Measurements from ENCODE around the gene SMU1.

The SMU1 gene

DNA sequence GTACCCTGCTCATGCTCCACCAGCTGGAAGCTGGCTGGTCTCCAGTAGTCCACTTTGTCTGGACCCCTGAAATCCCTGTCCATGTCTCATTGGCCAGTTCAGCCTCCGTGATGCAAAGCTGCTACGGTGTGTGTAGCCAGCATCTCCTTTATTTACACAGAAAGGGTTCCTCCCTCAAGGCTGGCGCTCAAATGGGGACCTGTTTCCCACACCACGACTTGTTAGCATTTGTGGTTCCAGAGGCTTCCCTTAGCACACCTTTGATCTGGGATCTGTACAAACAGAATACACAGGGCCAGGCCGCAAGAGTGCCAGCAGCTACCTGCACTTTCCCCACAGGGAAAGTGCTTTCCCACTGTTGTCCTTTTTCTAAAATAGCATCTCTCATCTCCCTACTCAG is 5.7 kb upstream of the SMU1 start:
- TF ChIP-seq RARB (CRISPR knock-in tag; IDR thresholded peaks at IDR 0.05) (no peak), ESRRG (CRISPR knock-in tag; IDR thresholded peaks at IDR 0.05) (no peak), ZNF70 (CRISPR knock-in tag; IDR thresholded peaks at IDR 0.05) (no peak)
- TF ChIP-seq, protein P1, sequence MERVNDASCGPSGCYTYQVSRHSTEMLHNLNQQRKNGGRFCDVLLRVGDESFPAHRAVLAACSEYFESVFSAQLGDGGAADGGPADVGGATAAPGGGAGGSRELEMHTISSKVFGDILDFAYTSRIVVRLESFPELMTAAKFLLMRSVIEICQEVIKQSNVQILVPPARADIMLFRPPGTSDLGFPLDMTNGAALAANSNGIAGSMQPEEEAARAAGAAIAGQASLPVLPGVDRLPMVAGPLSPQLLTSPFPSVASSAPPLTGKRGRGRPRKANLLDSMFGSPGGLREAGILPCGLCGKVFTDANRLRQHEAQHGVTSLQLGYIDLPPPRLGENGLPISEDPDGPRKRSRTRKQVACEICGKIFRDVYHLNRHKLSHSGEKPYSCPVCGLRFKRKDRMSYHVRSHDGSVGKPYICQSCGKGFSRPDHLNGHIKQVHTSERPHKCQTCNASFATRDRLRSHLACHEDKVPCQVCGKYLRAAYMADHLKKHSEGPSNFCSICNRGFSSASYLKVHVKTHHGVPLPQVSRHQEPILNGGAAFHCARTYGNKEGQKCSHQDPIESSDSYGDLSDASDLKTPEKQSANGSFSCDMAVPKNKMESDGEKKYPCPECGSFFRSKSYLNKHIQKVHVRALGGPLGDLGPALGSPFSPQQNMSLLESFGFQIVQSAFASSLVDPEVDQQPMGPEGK (CRISPR knock-in tag; IDR thresholded peaks at IDR 0.05; ENCODE audit: borderline replicate concordance) = no peak
- no peak for ATAC-seq

DNA sequence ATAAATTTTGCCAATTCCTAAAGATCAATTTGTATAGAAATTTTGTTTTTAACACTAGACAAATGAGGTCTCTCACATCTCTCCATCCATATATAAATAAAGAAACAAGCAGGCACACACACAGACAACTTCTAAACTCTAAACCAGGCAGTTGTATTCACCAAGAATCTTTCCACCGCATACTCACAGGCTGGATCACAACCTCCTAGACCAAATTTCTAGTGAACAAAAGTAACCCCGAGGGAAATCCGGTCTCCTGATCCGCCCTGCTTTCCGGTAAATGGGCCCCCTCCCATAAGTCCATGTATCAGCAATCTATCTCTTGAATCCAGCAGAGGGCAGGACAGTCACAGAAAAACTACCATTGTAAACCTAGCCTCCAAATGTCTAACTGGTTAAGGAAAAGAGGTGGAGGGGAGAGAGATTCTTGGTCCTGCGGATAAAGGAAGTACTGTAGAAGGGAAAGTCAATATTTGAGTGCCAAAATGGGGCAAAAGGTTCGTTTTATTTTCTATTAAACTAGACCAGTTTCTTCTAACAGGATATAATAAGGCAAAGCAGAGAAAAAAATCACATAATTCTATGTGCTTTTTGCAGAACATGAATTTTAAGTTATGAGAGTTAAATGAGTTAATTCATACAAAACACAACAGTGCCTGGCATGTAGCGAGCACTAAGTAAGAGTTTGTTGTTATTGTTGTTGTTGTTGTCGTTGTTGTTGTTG is 4.8 kb upstream of the SMU1 start:
- TF ChIP-seq TCF4 (CRISPR knock-in tag; IDR thresholded peaks at IDR 0.05; ENCODE audit: borderline replicate concordance) (no peak), ZNF8 (CRISPR knock-in tag; IDR thresholded peaks at IDR 0.05) (no peak)
- TF ChIP-seq, protein P1 (CRISPR knock-in tag; IDR thresholded peaks at IDR 0.05; ENCODE audit: borderline replicate concordance) = 0 out of 2 replicates have a peak, but pooled peaks have one; percentile 61
- ATAC-seq = peak; percentile 88

DNA sequence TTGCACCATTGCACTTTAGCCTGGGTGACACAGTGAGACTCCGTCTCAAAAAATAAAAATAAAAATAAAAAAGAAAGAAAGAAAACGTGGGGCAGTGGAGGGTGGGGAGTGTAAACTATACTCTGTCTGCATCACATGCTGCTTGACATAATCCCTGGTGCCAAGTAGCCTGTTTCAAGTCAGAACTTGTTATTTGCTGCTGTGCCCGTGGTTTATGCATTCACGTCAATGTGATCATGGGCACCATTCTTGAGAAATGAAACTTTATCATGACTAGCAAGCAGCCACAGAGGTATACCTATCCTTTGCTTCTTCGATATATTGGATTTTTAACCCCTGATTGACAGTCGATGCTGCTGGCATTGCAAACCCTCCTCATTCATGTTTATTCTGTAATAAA is 4.1 kb upstream of the SMU1 start:
- no peak for ATAC-seq

GRCh38 chr9:33068991-33069390 is 7.5 kb downstream of the SMU1 start:
- TF ChIP-seq ESRRG (CRISPR knock-in tag; IDR thresholded peaks at IDR 0.05) = no peak
- no peak for TF ChIP-seq ZFP3 (CRISPR knock-in tag; IDR thresholded peaks at IDR 0.05)
- no peak for TF ChIP-seq GLIS3 (CRISPR knock-in tag; IDR thresholded peaks at IDR 0.05)
- no peak for TF ChIP-seq ZNF70 (CRISPR knock-in tag; IDR thresholded peaks at IDR 0.05)
- TF ChIP-seq SNAI2 (CRISPR knock-in tag; IDR thresholded peaks at IDR 0.05) = no peak
- TF ChIP-seq ARNTL (CRISPR knock-in tag; IDR thresholded peaks at IDR 0.05; ENCODE audit: borderline replicate concordance, low read depth) = no peak
- TF ChIP-seq, protein P1 (CRISPR knock-in tag; IDR thresholded peaks at IDR 0.05; ENCODE audit: borderline replicate concordance) = no peak
- no peak for TF ChIP-seq ZC3H10 (CRISPR knock-in tag; IDR thresholded peaks at IDR 0.05)
- no peak for TF ChIP-seq BACH2 (CRISPR knock-in tag; IDR thresholded peaks at IDR 0.05; ENCODE audit: borderline replicate concordance)
- no peak for TF ChIP-seq OSR1 (CRISPR knock-in tag; IDR thresholded peaks at IDR 0.05)
- no peak for TF ChIP-seq TSHZ2 (CRISPR knock-in tag; IDR thresholded peaks at IDR 0.05)
- ATAC-seq = no peak

More for the DNA sequence above, 4.1 kb upstream of the SMU1 start:
- TF ChIP-seq SNAI2 (CRISPR knock-in tag; IDR thresholded peaks at IDR 0.05) = no peak
- TF ChIP-seq CSRNP3 (CRISPR knock-in tag; IDR thresholded peaks at IDR 0.05) = no peak
